ENCODE data around the gene SH3BP4. TPM values are rescaled to one million over a fixed set of nuclear protein-coding genes. Genes with fewer than 3 reads are reported as not detected.

Gene SH3BP4
- polyA plus RNA-seq, 2 of the 4 experiments (the other 2 are of a cell fraction): 22.6 to 35.7 TPM

- no peak for TF ChIP-seq REST (IDR thresholded peaks at IDR 0.05)
- TF ChIP-seq NPAS2 (CRISPR knock-in tag; IDR thresholded peaks at IDR 0.05; ENCODE audit: borderline replicate concordance): no peak
- peak; percentile 67 to 68; a peak in 4 of 5 replicates for TF ChIP-seq JUN (IDR thresholded peaks at IDR 0.05)
- TF ChIP-seq EP300 (IDR thresholded peaks at IDR 0.05): peak; percentile 82 to 93; a peak in 4 of 5 replicates
- no peak for TF ChIP-seq PBX3 (IDR thresholded peaks at IDR 0.05)
- TF ChIP-seq FOXS1 (CRISPR knock-in tag; IDR thresholded peaks at IDR 0.05): no peak
- TF ChIP-seq CTCF (IDR thresholded peaks at IDR 0.05): no peak; the same call in 2 of the 3 replicates
- no peak for TF ChIP-seq USF2 (IDR thresholded peaks at IDR 0.05)
- TF ChIP-seq TP53 (CRISPR knock-in tag; IDR thresholded peaks at IDR 0.05): no peak
- peak; percentile 70; the same call in 1 of the 2 replicates for TF ChIP-seq E2F6 (IDR thresholded peaks at IDR 0.05; ENCODE audit: borderline replicate concordance, low read depth)
- TF ChIP-seq ATOH8 (CRISPR knock-in tag; IDR thresholded peaks at IDR 0.05; ENCODE audit: low read depth): no peak
- 0 out of 3 replicates have a peak, but pooled peaks have one; percentile 16 for TF ChIP-seq SMC3 (IDR thresholded peaks at IDR 0.05)
These were observed 147.1 kb downstream of the SH3BP4 start (continued) for GRCh38 chr2:235098736-235099494.

- DNase-seq (ENCODE audit: low read depth in 1 of 2, low spot score in 1 of 2): no peak
- 92% methylated on average over 9 of the region's 9 CpGs for WGBS (ENCODE audit: missing lambda C conversion rate)
- no peak for ATAC-seq
- FAIRE-seq: no peak
- ChIA-PET POLR2A (no interaction called here), CTCF (interaction anchor here (1.1 to 2.9 kb wide), 5 partner anchors 10 to 558 kb away, joined by 3 to 12 read pairs (median 6); no protein-coding TSS in a partner anchor)
- TF ChIP-seq CBX8 (IDR thresholded peaks at IDR 0.05) (no peak), RCOR1 (IDR thresholded peaks at IDR 0.05; ENCODE audit: low read depth, low read length) (no peak), HES2 (IDR thresholded peaks at IDR 0.05) (no peak), EHMT2 (IDR thresholded peaks at IDR 0.05; ENCODE audit: low read depth) (no peak)
- no peak overlapping the region for H3K4me3 ChIP-seq
- peak overlapping the region in 1 of 2 experiments; percentile 89; a peak in 3 of 6 replicates for H3K27ac ChIP-seq
- no peak overlapping the region for H3K4me2 ChIP-seq
- peaks cover 32% of the 10 kb centered on the region for H3K4me1 ChIP-seq
- no peaks in the 10 kb centered on the region for H3K9me3 ChIP-seq
These were observed 151.1 kb downstream of the SH3BP4 start for GRCh38 chr2:235102896-235103295.

Measured in A549 (cell line).